ENCODE measurements around the gene ADAM10. TPM values are rescaled to one million over a fixed set of nuclear protein-coding genes. Genes with fewer than 3 reads are reported as not detected.

ADAM10 gene
- total RNA-seq, 4 donors from 2014 or later, result 45.1 to 57.0 (median 52.5) TPM

- H3K4me3 ChIP-seq, result no peak overlapping the region
- no peak for DNase-seq (ENCODE audit: low spot score in 2 of 2)
- no peaks in the 10 kb centered on the region for H3K36me3 ChIP-seq
- H3K27ac ChIP-seq, result no peak overlapping the region
- H3K9me3 ChIP-seq, result no peaks in the 10 kb centered on the region
- peaks cover 48% of the 10 kb centered on the region for H3K4me1 ChIP-seq
- H3K27me3 ChIP-seq, result no peaks in the 10 kb centered on the region
- 75% methylated on average over 2 of the region's 2 CpGs for WGBS
- TF ChIP-seq POLR2AphosphoS5 (IDR thresholded peaks at IDR 0.05) (no peak), POLR2A (IDR thresholded peaks at IDR 0.05) (no peak), CTCF (IDR thresholded peaks at IDR 0.05) (no peak), EP300 (IDR thresholded peaks at IDR 0.05) (no peak)
Measured at GRCh38 chr15:58741032-58741431, 8.5 kb downstream of the ADAM10 start.

- DNase-seq (ENCODE audit: low spot score in 2 of 2), result no peak
- Histone ChIP-seq H3K36me3 (no peaks in the 10 kb centered on the region), H3K27me3 (no peaks in the 10 kb centered on the region), H3K27ac (no peak overlapping the region), H3K4me3 (no peak overlapping the region), H3K4me1 (peaks cover 49% of the 10 kb centered on the region), H3K9me3 (no peaks in the 10 kb centered on the region)
- TF ChIP-seq POLR2A (IDR thresholded peaks at IDR 0.05), result no peak
- TF ChIP-seq POLR2AphosphoS5 (IDR thresholded peaks at IDR 0.05), result no peak
- no peak for TF ChIP-seq CTCF (IDR thresholded peaks at IDR 0.05)
- no peak for TF ChIP-seq EP300 (IDR thresholded peaks at IDR 0.05)
- WGBS, result 72% methylated on average over 4 of the region's 4 CpGs
Measured at GRCh38 chr15:58740436-58740835, 9.1 kb downstream of the ADAM10 start.

- Histone ChIP-seq H3K9me3 (no peaks in the 10 kb centered on the region), H3K27ac (no peak overlapping the region), H3K36me3 (no peaks in the 10 kb centered on the region), H3K27me3 (no peaks in the 10 kb centered on the region), H3K4me1 (peaks cover 58% of the 10 kb centered on the region), H3K4me3 (no peak overlapping the region)
- TF ChIP-seq EP300 (IDR thresholded peaks at IDR 0.05) (no peak), POLR2A (IDR thresholded peaks at IDR 0.05) (no peak), CTCF (IDR thresholded peaks at IDR 0.05) (no peak), POLR2AphosphoS5 (IDR thresholded peaks at IDR 0.05) (no peak)
- DNase-seq (ENCODE audit: low spot score in 2 of 2), result no peak
- WGBS, result 59% methylated on average over 1 of the region's 1 CpG
Measured at GRCh38 chr15:58738046-58738707, 11.3 kb downstream of the ADAM10 start.

GRCh38 chr15:58737298-58737697, 12.2 kb downstream of the ADAM10 start:
- Histone ChIP-seq H3K4me3 (no peak overlapping the region), H3K4me1 (peaks cover 58% of the 10 kb centered on the region), H3K27ac (no peak overlapping the region), H3K27me3 (no peaks in the 10 kb centered on the region), H3K9me3 (no peaks in the 10 kb centered on the region), H3K36me3 (no peaks in the 10 kb centered on the region)
- no peak for DNase-seq (ENCODE audit: low spot score in 2 of 2)
- WGBS, result 93% methylated on average over 3 of the region's 3 CpGs
- TF ChIP-seq EP300 (IDR thresholded peaks at IDR 0.05), result no peak
- TF ChIP-seq CTCF (IDR thresholded peaks at IDR 0.05), result no peak
- no peak for TF ChIP-seq POLR2A (IDR thresholded peaks at IDR 0.05)
- TF ChIP-seq POLR2AphosphoS5 (IDR thresholded peaks at IDR 0.05), result no peak

GRCh38 chr15:58736018-58736643, 13.4 kb downstream of the ADAM10 start:
- no peaks in the 10 kb centered on the region for H3K27me3 ChIP-seq
- H3K36me3 ChIP-seq, result no peaks in the 10 kb centered on the region
- no peak for TF ChIP-seq POLR2A (IDR thresholded peaks at IDR 0.05)
- TF ChIP-seq EP300 (IDR thresholded peaks at IDR 0.05), result no peak
- TF ChIP-seq CTCF (IDR thresholded peaks at IDR 0.05), result no peak
- no peak for TF ChIP-seq POLR2AphosphoS5 (IDR thresholded peaks at IDR 0.05)
- peaks cover 57% of the 10 kb centered on the region for H3K4me1 ChIP-seq
- DNase-seq (ENCODE audit: low spot score in 2 of 2), result no peak
- no peak overlapping the region for H3K27ac ChIP-seq
- no peaks in the 10 kb centered on the region for H3K9me3 ChIP-seq
- no peak overlapping the region for H3K4me3 ChIP-seq
- 48% methylated on average over 2 of the region's 2 CpGs for WGBS
